GM18498 (cell line): ENCODE data around the gene NECTIN1.

Source experiments
- ATAC-seq: cut with Tn5 transposase; IDR thresholded peaks from one replicate; pipeline ENCODE4 v1.9.1; 2021; ENCODE audit warnings: mild to moderate bottlenecking, moderate library complexity; ENCODE audit not compliant: unreplicated experiment

The NECTIN1 gene

DNA sequence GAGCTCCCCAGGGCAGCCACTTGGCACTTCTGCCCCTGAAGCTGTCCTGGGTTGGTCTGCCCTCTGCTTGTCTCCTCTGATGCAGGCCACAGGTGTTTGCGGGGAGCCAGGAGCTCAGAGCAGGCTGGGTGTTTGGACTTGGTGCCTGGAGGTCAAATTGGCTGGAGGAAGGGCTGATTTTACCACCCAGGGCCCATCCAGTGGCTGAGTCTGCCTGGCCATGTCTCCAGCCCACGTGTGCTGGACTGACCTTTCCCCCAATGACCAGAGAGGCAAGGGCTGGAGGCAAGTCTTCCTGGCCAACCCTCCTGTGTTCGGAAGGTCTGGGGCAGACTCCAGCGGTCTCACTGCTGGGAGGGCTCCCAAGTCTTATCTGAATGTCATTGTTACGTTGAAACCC, 84.0 kb downstream of the NECTIN1 start:
- ATAC-seq = no peak

DNA sequence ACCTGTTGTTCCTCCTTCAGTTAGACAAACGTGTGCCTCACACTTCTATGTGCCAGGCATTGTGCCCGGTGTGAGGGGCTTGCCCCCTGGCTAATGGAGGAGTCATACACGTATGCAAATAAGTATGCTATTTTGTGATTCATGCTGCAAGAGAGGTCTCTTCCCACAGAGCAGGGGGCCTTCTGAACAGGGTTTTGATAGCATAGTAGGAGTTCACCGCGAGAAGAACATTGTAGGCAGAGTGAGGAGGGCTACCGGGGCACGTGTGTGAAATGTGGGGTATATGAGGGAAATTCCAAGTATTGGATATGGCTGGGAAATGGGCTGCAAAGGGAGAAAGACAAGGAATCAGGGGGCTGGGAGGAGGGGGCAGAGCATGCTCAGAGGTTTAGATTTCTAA, 84.5 kb downstream of the NECTIN1 start:
- no peak for ATAC-seq

DNA sequence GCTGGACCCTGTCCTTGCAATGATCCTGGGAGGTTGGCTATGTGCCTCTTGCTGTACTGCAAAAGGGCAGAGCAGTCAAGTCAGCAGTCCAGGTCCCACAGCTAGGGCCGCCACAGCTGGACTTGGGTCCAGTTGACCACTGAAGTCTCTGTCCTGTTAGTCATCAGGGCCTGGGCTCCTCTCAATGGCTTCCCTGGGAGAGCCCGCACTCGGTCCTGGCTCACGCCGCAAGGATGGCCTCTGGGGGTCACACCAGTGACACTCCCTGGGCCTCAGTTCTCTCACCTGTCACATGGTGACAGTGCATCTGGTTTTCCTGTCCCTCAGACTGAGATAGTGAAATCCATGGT, 85.1 kb downstream of the NECTIN1 start:
- ATAC-seq = no peak

DNA sequence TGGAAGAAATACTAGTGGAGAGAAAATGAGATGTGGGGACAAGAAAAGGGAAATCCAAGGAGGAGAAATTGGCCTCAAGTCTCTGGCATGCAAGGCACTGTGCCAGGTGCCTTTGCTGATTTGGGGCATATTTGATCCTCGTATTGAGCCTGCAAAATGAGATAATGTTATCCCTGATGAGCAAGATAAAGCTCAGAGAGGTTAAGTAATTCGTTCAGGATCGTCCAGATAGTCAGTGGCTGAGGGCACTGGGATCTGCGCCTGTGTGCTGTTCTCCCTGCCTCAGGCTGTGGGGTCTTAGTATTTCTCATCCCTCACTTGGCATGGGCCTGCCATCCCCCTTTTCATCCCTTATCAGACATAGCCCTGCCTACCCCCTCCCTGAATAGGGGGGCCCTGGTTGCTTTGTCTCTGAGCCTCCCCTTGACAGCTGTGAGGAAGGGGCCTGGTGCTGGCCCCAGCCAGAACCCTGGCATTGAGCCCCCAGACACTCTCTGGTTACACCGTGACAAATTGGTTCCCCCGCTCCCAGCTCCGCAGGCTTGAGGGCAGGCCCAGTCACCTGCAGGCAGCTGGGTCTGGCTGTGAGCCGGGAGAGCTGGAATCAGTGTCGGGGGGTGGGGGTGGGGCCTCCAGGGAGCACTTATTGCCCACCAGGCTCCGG, 85.7 kb downstream of the NECTIN1 start:
- no peak for ATAC-seq

DNA sequence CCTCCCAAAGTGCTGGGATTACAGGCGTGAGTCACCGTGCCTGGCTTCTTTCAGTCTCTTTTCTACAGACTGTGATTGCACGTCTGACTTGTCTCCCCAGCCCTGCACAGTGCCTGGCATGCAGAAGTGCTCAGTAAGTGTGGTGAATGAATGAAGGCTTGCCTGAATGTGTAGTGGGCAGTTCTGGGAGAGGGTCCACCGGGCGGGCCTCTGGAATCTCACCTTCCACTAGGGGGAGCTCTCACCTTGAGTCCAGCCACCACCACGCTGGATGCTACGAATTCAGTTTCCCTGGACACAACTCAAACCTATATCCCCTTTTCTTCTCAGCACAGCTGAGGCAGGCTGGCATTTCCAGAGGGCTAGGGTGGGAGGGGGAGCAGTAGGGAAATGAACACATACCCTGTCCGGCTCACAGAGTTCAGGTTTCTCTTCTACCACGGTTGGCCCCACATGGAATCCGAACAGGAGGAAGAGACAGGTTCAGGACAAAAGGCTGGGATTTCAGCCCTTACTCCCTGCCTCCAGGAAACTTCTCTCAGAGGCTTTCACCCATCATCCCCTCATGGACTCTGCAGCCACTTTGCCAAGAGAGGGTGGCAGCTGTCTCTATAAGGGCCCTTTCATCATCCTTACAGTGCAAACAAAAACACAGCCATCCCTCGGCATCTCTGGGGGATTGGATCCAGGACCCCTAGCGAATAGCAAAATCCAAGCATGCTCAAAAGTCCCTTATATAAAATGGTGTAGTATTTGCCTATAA, 86.8 kb downstream of the NECTIN1 start:
- no peak for ATAC-seq

DNA sequence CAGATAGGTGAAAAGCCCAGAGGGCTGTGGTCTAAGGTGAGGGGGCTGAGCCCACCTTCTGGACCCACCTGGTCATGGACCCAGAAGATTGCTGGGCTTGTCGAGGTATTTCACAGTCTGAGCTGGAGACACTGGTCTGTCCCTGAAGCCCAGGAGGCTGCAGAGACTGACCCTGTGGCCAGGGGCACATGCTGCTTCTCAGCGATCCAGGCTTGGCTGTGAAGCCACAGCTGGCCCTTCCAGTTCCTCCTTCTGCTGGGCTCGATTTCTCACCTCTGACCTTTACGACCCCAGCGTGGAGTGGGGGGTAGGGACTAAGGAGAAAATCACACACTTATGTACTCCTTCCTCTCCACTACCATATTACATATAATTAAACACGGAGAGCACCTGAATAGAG, 88.5 kb downstream of the NECTIN1 start:
- no peak for ATAC-seq

DNA sequence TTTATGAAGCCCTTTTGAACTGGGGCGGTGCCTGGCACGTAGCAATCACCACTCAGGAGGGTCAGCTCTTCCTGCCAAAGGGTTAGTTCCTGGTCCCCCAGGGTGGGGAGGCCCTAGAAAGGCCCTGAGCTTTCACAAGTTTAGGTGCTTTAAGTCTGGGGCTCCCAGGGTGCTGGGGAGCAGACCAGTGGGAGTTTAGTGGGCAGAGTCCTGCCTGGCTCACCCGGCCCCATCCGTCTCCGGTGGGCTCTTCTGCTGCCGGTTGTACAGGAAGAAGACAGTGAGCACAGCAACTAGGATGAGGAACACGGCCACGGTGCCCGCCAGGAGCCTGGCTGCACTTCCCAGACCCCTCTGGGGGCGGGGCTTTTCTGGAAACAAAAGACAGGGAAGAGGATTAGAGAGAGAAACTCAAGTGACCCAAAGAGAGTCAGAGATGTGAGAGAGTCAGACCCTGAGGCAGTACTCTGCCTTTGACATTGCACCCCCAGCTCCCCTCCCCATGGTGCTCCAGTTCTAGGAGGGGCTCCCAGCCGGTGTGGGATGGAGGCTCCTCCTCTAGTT, 89.3 kb downstream of the NECTIN1 start:
- ATAC-seq = no peak

DNA sequence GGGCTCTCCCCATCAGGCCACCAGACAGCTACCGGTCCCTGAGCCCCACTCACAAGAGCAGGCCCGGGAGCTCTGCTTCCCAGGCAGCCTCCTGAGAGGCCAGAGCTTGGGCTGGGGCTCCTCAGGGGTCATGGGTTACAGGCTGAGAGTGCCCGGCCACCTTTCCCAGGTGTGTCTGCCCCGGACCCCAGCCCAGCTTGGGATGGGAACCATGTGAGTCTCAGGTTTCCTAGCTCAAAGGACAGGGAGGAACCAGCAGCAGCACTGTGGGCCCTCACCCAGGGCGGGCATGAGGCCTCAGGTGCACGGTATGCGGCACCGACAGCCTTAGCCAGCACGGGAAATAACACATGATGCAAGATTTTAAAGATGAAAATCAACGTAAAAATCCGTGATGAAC, 90.1 kb downstream of the NECTIN1 start:
- no peak for ATAC-seq

DNA sequence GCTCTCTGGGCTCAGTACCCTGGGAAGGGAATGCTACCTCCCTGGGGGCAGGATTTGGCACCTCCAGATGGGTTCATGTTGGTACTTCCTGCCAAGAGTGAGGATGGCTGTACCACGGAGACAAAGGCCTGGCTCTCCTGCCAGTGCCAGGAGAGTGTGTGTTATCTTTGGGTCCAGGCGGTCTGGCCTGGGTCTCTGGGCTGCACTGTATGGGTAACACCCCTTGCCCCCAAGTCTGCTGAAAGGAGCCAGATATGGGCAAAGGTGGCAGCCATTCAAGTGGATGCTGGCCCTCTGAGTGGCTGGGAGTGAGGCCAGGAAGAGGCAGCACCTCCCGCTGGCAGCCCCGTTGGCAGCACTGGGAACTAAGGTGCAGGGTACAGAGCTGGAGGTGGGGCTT, 91.5 kb downstream of the NECTIN1 start:
- no peak for ATAC-seq

DNA sequence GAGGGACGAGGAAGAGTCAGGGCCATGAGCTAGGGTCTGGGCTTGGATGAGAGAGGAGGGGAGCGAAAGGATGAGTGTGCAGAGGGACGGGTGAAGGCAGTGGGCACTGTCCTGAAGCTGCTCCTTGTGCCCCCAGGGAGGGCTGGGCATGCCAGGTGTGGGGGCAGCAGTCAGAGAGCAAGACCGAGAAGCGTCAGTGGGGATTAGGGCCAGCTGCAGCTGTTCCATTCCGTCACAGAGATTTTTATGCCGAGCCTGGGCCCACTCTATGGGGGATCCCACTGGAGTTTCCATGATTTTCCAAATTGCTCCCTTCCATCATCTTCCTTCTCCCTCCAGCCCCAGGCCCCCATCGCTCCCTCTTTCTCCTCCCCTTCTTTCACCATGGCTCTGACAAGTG, 93.2 kb downstream of the NECTIN1 start:
- ATAC-seq = no peak

DNA sequence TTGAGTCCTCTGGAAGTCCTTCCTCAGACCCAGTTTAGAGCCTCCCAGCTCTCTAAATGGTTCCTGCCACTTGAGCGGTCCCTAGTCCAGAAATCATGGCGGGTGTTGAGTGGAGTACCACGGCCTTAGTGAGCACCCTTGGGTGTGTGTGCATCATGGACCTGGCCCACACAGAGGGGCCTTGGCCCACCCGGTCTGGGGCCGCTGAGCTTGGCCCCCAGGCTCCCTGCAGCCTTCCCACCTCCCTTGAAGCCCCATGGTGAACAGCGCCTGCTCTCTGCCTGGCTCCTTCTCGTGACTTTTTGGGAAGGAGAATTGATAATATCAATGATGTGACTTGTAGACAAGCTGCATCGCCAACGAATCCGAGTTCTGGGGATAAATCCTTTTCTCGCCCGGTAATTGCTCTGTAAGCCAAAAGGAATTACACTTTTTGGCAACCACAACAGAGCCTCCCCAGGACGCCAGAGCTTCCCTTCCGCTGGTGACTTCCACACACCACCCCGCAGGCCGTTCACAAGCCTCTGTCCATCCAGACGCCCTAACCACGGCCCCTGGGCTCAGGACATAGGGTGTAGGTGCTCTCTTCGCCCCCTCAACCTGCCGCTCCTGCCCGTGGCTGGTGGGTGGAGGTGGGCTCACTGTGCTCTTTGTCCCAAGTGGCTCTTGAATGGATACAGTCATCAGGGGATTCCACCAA, 93.8 kb downstream of the NECTIN1 start:
- no peak for ATAC-seq

DNA sequence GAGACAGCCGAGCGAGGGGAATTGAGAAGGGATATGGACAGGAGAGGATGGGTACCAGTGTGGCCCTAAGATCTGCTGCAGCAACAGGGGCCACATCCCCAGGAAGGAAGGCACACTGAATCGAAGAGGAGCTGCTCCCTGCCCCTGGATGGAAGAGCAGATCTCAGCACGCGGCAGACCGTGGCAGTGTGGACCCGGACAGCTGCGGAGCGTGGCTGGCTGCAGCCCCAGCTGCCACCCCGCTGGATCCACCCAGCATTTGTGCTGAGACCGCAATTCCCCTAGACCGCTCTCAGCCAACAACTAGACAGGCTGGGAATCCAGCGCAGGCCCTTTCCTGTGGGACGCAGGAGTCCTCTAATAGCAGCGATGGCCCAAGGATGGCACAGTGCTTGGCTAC, 94.7 kb downstream of the NECTIN1 start:
- ATAC-seq = no peak

DNA sequence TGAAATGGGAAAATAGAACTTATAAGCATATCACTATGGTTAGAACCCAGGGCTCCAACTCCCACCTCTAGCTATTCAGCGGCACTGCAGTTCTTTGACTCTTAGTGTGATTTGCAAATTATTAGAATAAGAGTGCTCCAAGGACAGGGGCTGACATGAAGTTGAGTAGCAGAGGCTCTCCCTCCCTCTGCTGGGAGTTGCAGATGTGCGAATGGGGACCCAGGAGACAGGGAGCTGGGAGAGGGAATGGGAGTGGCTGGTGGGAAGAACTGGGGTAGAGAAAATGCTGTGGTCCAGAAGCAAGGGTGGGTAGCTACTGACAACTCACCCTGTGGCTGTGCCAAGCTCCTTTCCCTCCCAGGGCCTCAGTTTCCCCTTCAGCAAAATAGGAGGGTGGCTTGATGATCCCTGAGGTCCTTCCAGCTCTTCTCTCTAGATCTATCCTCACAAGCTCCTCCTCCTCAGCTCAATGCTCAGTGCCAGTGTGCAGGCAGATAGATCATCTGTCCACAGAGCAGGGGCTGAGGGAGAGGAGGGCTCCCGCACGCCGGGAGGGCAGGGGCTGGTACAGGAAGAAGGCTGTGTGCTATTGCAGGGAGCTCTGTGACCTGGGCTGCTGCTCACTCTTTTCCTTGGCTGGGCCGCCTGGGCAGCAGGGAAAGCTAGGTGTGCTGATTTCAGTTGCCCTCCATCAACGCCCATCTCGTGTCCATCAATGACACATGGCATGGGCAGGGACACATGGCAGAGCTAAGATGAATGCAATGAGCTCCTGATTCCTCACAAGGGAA, 99.0 kb downstream of the NECTIN1 start:
- no peak for ATAC-seq

DNA sequence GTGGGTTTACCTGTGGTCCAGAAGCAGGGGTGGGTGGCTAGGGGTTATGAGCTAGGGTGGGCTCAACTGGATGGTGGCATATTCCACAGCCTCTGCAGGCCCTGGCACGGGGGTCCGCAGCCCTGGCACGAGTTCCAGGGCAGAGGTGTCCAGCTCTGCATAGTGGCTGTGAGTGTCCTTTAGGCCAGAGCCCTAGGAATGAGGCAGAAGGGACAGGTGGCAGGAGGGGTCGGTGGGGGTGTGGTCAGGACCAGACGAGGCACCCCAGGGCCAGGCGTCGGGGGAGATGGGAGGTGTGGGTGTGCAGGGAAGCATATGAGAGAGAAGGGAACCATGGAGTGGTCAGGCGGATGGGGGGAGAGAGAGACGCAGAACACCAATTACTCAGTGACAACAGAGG, 99.9 kb downstream of the NECTIN1 start:
- no peak for ATAC-seq

DNA sequence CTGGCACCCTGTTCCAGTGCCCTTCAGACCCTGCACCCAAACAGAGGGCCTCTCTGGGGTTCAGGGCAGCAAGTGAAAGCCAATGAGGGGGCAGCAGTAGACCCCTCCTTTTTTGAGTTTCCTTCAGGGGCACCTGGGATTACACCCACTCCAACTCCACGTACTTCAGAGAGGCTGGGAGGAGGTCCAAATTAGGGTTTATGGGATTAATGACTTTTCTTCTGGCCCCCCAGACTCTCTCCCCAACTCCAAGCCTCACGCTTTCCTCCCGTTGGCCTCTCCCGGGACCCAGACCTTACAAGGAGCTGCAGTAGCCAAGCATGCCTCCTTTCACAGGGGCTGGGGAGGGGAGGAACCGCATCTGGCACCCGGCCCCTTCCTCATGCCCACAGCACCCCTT, 101.7 kb downstream of the NECTIN1 start:
- ATAC-seq = no peak

DNA sequence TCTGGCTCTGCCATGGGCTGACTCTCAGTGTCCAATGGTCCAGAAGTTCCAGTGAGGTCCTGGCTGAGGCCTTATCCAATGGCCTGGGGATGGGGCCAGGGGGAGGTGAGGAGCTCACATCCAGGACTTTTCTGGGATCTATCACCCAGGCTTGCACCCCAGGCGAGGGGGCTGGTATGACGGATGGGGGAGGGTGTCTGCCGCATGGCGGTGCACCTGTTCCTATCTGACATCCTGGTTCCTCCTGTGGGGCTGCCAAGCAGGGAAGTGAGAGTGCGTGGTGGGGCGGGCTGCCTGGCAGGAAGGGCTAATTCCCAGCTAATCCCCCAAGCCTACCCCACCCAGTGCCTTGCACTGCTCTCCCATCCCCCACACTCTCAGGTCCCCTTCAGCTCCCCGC, 102.1 kb downstream of the NECTIN1 start:
- no peak for ATAC-seq

DNA sequence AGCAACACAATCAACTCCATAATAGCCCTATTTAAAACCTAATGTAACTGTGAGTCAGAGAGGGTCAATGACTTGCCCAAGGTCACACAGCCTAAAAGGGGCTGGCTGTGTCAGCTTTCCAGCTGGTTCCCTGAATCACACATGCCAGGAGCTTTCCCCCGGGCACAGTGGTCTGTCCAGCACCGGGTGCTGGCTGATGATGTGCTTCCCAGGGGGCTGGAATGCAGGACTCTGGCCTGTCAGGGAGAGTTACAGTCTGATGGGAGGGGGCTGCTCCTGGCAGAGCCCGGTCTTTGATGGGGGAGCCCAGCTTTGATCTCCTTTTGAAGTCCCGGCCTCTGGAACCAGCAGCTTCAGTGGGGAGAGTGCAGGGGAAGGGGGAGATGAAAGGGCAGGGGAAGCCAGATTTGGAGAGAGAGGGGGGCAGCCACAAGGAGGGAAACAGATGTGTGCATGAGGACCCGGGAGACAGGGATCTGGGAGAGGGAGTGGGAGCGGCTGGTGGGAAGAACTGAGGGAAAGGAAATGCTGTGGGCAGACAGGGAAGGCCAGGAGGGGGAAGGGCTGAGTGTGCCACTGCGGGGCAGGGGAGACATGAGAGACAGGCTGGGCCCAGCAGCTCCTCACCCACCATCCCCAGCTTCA, 102.7 kb downstream of the NECTIN1 start:
- ATAC-seq = no peak

DNA sequence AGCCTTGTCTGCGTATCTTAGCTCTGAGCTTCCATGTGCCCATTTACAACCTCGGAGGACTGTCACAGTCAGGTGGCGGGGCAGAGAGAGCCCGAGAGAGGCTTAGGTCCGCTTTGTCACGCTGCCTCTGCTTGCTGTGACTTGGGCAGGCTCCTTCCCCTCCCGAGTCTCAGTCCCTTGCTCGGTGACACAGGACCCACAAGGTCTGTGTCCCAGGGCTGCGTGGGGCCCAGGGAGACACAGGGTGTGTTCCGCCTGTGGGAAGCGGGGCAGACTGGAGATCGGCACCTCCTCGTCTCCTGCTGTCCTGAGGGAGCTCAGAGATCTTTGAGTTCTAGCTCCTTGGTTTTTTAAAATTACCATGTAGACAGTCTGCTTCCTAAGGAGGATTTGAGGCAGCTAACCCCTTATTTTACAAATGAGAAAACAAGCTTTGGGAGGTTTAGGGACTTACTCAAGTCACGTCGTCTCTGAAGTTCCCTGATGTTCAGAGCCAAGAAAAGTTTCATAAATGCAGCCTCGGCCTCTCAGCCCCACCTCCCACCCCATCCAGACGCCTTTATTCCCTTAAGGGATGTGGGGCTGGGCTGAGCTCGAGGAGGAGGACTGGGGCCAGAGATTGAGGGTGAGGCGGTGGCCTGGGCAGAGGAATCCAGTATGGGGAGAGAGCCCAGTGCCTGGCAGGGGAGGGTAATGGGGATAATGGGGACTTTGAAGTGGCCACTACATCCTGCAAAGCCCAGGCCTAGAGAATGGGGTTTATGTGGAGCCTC, 103.6 kb downstream of the NECTIN1 start:
- ATAC-seq = no peak

DNA sequence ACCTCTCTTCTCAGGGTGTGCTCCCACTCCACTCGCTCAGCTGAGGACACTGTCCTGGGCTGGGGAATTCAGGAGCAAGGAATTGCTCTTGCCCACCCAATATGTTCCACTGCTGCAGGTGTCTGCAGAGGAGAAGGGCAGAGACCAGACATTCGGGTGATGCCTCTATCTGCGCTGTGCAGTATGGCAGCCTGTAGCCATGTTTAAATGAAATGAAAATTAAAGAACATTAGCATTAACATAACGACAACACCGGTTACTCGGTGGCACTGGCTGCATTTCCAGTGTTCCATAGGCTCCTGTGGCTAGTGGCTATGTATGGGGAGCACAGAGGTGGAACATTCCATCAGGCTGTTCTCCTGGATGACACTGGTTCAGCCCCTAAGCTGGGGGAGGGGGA, 104.4 kb downstream of the NECTIN1 start:
- no peak for ATAC-seq

DNA sequence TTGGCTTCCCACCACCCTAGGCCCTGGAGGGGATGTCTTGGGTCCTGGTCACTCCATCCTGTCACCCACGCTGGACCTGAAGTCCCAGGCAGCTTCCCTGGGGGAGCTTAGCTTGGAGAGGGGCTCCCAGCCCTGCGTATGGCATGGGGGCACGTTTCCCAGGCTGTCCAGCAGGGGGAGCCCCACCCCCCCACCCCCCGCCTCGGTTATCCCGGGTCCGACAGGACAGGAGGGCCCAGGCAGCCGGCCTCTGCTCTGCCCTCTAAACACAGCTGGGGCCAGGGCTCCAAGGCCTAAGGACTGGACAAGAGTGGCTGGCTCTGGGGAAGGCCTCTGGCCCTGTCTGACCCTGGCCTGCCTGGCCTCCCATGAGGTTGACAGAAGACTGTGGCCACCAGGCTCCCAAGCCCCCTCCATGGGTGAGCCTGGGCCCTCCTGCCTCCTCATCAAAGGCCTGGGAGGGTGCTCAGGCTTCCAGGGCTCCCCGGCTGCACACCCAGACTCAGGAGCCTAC, 104.8 kb downstream of the NECTIN1 start:
- no peak for ATAC-seq
